Measurements from ENCODE around the gene BCL2L2.

DNA sequence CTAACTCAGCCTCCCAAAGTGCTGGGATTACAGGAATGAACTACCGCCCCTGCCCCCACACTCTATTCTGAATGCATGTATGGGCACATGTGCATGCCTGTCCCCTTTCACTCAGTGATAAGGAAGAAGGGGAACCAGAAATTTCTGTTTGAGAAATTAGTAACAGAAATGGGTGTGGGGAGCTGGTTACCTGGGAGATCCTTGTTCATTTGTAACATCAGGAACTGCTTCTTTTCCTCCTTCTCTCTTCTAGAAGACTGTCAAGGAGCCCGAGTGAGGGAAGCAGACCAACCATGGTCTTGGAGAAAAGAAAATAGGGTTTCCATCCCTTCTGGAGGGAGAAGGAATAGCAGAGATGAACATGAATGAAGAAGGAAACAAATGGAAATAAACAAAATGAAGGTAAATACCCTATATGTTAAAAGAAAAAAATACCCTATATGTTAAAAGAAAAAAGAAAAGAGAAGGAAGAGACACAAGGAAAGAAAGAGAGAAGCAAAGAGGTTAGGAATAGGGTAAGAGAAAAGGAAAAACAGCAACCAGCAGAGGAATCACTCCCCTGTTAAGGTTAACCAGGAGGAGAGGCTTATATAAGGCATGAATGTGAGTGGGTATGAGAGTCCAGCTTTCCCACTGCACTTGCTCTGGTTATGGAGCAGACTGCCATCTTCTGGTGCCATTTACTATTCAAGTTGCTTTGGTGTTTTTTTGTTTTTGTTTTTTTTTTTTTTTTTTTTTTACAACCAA is 7.2 kb upstream of the BCL2L2 start:
- no peak for TF ChIP-seq POLR2A (IDR thresholded peaks at IDR 0.05)
- peak in 1 of 4 experiments; percentile 10 for TF ChIP-seq CTCF (IDR thresholded peaks at IDR 0.05)

Data from uterus (tissue), 2 donors.